Measurements from ENCODE around the gene CADPS.

Gene CADPS

DNA sequence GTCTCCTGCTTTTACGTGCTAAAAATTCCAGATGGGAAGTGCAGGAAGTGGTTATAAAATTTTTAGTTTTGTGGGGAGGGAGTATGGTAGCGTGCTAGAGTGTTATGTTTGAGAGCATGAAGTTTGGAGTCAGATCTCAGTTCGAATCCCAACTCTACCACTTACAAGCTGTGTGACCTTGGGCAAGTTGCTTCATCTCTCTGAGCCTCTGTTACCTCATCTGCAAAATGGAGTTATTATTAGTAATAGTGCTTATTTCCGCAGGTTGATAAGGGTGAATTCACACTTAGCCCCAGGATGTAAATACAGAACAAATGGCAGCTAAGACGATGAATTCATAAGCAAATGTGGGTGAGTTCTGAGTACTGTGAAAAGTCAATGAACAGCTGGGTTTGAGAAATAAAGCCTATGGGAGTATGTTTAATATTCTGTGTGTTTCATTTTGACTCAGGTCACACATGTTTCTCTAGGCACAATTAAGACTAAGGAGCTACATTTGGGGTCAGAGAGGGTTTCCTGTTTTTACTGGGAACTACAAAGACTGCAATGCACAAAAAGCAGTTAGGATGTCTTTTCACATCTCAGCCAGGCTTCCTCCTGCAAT, 428.8 kb downstream of the CADPS start:
- no peak for DNase-seq

DNA sequence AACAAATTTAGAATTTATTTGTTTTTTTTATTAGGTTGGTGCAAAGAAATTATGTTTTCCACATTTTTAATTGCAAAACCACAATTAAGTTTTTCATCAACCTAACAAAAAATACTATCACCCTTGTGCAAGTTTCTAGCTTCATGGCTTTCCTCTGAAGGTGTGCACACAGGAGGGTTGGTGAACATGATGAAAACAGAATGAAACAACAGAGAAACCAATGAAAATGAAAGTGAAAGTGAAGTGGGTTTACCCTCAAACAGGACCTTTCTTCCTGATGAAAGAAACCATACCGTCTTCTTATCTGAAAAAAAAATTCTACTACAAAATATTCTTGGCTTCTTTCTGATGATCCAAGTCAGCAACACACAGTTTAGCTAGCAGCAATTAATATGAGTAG, 429.9 kb downstream of the CADPS start:
- no peak for DNase-seq

DNA sequence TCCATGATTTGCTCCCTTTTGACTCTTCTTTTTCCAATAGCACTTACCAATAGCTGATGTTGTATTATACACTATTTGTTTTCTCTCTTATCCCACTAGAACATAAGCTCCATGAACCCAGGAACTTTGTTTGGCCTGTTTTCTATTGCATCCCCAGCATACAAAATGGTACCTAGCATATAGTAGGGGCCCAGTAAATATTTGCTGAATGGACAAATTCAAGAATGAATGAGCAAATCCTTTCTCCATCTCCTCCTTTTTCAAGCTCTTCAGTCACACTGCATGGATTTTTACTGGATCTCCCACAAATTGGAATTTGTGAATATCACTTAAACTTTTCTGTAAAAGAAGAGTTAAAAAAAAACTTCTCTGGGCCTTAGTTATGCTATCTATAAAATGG, 435.2 kb downstream of the CADPS start:
- DNase-seq = no peak

DNA sequence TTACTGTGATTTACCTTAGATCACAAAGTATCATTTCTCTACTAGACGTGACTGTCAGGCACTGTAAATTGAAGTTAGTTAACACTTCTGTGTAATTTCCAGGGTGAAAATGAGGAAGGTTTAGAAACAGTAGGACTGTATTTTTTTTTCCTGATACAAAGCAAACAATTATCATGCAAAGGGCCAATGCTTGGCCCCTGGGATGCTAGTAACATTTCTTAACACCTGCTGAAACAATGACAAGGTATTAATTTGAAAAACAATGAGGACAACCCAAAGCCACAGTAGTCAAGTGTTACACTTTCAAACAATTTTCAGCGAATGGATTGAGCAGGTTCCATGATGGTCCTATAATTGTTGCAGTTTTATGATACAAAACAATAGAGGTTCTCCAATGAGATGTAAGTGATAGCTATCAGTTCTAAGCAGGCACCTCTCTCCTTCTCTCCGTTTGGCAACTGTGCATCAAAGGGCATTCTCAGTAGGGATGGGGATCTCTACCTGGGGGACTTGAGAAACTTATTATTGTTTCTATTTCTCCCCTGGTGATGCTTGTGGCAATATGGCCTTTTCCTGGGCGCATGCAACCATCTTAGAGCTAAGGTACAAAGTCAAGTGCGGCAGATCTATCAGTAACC, 435.9 kb downstream of the CADPS start:
- DNase-seq = no peak

DNA sequence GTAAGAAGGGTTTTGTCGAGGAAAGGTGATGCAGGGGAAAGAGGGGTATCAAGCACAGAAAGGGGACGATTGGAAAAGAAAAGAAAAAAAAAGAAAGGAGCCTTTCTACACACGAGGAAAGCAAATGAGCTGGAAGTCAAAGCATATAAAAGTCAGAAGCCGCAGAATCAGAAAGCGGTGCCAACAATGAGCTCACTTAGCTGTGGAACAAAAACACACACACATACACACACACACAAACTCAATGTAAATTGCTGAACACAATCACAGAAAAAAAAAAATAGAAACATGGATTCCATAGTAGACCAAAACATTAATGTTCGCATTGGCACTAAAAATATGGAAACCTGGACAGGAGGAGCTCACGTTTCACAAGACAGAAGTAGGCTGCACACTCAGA, 438.4 kb downstream of the CADPS start:
- no peak for DNase-seq

DNA sequence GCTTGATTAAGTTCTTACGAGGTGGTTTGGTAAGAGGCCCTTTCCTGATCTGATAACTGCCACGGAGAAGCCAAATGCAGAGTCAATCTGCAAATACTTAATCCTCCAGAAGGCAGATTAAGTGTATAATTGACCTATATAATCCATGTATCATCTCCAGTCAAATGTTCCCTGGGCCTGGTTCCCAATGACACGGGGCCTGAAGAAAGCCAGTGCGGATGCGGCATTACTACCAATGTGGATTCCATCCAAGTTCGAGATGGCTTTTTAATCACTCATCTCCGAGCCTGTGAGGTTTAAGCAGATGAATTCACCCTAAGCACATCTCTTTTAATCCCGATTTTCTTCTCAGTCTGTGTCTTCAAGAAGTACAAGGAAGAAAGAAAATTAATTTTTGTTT, 441.8 kb downstream of the CADPS start:
- DNase-seq = no peak

DNA sequence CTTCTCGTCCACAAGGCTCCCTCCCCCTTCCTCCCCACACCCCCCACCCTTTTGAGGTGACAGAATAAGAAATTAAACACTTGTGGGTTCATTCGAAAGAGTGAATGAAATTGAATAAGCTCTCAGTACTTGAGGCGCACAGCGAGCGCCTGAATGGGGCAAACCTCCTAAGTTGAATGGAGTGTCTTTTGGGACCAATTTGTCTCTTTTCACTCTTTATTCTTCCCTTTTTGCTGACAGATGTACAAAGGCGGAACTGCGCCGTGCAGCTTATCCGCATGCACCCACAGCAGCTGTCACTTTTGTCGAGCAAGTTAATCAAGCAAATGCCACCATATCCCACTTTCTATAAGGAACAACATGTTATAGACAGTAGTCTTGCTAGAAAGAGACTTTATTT, 454.0 kb downstream of the CADPS start:
- no peak for DNase-seq

DNA sequence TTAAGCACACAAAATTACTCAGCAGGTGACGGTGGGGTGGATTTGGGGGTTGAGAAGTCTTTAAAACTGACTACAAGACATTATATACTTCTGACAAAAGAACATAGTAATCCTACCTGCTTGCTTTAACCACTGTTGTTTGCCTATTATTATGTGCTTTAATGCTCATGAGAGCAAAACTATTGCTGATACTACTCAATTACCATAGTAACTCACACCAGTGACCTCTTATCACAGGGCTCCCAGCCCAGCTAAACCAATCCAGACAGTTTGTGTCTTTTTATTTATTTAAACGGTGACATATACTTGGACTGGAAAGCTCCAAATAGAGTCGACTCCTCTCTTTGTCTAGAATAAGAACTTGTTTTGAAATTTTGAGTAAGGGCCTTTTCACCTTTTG, 459.1 kb downstream of the CADPS start:
- DNase-seq = no peak

DNA sequence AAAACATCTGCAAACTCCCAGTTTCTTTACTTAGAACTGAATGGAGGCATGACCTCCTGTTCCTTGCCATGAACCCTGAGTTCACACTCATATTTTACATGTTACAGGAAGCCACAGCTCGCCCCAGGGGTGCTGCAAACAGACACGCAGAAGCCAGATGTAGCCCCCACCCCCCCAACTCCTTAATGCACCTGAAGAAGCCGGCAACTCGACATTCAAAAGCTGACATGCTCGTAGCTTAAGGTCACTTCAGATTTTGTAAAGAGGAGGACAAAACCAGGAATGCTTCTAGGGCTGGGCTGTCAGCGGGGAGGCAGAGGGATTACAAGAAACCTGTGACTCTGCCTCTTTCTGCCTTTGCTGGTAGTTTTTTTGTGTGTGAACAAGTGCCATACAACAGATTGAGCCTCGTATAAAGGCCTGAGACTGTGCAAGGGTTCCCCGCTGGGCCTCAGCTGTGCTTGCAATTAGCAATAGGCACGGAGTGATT, 459.9 kb downstream of the CADPS start:
- peak in 1 of 56 donors; percentile 15 for DNase-seq

DNA sequence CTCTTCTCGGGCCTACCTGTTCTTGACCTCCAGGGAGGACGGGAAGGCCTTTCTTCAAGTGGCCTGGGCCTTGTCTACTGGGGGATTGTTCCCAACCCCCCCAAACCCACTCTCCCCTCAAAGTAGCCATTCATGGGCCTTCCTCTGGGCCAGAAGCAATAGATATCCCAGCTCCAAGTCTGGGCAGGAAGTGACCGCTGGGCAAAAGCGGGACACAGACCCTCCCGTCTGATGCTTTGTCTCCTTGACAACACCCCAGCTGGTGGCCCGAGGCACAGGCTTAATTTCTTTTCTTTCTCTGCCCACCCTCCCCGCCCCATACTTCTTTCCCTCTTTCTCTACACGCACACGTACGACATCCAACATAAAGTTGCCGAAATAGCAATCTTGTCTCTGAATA, 460.4 kb downstream of the CADPS start:
- no peak for DNase-seq

DNA sequence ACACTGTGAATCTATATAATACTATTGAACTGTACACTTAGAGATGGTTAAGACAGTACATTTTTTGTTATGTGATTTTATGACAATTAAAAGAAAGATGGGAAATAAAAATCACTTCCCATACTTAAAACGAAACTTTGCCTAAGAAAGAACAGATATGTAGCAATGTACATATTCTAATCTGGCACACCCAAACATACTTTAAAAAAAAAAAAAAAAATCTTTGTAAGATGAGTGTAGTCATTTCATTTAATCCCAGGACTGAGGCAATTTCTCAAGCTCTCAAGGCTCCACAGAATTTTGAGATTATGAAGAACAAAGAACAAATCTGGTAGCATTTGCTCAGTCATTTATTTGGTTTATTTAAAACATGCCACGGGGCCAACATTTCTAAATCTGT, 461.5 kb downstream of the CADPS start:
- no peak for DNase-seq

DNA sequence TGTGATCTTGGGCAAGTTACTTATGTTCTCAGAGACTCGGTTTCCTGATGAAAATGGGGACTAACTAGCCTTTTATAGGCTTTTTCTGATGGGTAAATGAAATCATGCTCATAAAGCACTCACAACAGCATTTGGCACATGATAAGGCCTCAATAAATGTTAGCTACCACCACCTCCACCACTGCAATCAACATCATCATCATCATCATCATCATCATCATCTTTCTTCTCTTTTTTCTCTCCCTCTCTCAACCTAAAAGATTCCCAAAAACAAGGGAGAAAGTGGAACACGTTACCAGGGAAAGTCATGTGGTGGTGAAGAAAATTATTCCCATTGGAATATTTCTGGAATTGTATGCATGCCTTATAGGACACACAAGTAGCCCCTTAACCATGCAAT, 468.3 kb downstream of the CADPS start:
- DNase-seq = no peak

DNA sequence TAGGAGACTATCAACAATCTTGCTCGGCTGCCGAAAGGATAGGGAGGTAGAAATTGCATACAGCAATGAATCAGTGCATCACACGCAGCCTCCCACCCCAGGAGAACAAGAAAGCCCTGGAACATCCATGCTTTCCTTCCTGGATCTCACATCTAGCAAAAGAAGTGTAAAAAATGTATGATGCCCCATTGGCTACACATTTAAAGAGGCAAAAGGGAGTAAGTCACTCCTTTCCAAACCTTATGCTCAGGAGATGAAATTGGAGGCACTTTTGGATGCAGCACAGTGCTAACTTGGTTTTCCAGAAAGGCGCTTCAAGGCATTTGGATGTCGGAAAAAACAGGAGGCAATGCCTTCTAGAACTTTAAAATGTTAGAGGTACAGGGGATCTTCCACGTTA, 469.6 kb downstream of the CADPS start:
- DNase-seq = no peak

DNA sequence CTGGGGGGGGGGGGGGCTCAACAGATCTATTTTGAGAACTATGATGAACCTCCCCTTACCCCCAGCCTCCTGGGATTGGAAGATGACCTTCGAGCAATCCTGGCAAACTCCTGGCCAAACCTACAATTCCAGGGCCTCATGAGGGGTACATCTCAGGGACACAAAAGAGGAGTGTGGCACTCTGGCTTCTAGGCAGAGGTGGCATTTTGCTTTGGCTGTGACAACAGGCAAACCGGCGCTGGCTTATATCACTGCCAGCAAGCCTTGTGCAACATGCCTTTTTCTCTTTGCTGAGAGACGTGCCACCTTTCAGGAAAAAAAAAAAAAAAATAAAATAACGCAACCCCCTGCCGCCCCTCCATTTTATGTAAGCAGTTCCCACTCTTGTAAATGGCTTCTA, 470.1 kb downstream of the CADPS start:
- no peak for DNase-seq

DNA sequence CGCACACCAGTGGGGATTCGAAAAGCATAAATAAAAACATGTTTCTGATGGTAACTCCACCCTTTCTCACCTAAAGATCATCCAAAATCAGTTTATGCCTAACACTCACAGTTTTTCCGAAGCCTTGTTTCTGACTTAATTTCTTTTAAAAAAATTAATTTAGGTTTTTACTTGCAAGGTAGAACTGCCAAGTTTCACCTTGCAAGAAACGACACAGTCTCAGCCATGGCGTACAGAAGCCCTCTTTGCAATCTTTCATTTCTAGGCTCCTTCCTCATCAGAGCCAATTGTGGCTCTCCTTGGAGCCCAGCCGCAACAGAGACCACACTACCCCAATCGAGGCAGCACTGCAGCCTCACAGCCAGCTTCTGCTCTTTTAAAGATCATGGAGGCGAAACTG, 470.9 kb downstream of the CADPS start:
- no peak for DNase-seq

DNA sequence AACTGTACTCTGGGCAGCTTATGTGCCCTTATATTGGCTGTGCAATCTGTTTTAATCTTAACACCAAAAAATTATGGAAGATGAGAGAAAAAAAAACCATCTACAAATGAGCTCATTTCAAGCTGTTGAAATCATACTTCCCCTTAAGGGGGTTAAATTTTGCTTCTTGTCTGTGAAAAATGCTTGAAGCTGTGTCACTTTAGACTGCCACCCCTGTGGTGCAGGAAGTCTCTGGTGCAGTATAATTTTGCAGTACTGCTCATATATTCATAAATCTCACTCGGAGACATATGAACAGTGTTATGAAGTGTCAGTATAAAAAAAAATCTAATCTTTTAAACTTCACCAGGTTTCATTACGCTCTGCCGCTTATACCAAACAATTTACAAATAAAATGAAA, 471.5 kb downstream of the CADPS start:
- no peak for DNase-seq

DNA sequence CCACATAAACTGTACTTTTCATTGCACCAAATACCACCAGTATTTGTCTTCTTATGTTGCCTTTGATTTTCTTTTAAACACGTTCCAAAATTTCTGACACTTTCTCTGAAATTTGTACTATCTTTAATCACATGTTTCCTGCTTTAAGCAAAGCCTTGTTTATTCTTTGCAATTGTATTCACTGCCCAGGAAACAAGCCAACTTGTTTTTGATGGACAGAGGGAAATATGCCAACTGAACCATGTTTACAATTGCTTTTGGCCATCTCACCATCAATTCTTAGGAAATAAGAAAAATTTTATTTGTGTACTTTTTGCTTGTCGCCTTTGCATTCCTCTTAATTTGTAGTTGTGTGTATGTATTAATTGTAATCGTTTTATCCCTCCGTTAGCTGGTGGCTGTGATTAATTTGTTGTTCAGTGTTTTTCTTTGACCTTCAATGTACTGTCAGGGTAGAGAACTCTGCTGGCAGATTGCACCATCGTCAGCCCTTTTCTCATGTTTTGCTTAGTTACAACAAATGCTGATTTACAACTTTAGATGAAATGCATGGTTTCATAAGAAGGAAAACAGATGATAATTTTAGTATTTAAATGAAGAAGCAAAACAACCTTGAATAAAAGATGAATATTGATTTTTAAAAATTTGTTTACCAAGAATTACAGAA, 482.5 kb downstream of the CADPS start:
- no peak for DNase-seq

DNA sequence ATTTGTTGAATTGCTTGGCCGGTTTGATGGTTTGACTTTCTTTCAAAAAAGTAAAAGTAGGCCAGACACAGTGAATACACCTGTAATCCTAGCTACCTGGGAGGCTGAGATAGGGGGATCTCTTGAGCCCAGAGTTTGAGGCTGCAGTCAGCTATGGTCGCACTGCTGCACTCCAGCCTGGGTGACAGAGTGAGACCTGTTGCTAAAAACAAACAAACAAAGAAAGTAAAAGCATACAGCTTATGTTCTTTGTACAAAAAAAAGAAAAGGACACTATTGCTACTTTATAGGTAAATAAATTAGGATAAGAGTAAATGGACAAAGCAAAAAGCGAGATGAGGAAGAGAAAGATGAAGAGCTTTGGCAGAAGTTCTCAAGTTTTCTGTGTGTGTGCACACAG, 488.0 kb downstream of the CADPS start:
- no peak for DNase-seq

DNA sequence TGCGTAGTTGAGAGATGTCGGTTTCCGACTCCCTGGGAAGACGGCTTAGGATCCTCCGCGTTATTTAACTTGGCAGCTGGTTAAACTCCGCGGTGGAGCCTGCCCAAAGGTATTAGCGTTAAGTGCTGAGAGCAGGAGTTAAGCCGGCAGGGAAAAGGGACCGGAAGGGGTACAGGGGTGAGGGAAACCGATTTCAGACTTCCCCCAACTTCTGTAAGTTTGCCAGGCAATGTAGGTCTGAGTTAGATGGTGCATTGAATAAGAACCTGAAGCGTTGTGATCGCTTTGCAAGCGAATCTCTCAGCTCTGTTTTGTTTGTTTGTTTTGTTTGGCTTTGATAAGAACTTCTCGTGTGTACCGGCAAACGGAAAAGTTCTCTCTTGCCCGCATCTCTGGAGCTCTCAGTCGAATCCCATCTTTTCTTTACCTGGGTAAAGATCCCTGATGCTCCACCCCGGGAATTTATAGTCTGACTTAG, 495.9 kb downstream of the CADPS start:
- DNase-seq = no peak

DNA sequence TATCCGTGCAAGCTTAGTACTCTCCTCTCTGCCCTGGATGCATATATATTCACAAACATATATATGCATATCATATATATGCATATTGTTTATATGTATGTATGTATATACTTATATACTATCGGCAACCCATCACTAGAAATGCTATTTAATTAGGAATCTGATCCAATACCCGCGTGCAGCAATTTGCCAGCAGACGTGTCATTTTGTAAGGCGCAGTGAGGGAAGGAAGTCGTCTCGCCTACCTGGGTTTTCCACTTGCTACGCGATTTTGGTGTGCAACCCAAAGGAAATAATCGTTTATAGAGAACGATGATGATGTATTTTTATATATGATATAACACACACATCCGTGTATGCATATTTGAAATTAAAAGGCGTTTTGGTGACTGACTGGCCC, 496.3 kb downstream of the CADPS start:
- no peak for DNase-seq

DNA sequence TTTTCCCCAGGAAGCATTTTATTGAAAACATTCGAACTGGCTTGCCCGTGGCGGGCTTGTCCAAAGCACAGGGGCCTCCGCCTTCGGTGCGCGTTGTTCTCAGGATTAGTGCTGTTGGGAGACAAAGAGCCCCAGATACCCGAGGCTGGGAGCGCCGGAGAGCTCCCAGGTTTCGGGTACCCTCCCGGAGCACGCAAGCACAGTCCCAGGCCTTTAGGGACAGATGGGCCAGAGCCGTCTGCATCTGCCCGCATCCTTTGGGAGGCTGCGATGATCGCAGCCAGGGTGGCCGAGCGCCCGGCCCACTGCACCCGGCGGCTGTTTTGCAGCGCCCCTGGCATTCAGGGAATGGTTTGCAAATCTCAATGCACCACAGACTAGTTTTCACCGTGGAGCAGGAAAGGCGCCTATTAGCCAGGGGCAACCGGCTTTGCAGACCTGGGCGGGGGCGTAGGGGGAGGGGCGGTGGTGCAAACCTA, 496.9 kb downstream of the CADPS start:
- peak in 1 of 56 donors; percentile 5 for DNase-seq
